ENCODE data around the gene LDAF1.
"Not testable (repeated sequence)": the region's sequence is repeated elsewhere in the genome, so short reads cannot be mapped to it uniquely, and the experiment has no call there.

Gene LDAF1

GRCh38 chr16:21195330-21195729 lies 36.9 kb downstream of the LDAF1 start:
- DNase-seq (ENCODE audit: low read depth in 3 of 3) = not testable (repeated sequence)

GRCh38 chr16:21197112-21197511 lies 38.6 kb downstream of the LDAF1 start:
- no peak for DNase-seq (ENCODE audit: low read depth in 3 of 3)

GRCh38 chr16:21197621-21198020 lies 39.1 kb downstream of the LDAF1 start:
- no peak for DNase-seq (ENCODE audit: low read depth in 3 of 3)

GRCh38 chr16:21199607-21200218 lies 41.2 kb downstream of the LDAF1 start:
- no peak for DNase-seq (ENCODE audit: low read depth in 3 of 3)

- no peak for DNase-seq (ENCODE audit: low read depth in 3 of 3)
Measured at GRCh38 chr16:21203155-21203797, 44.8 kb downstream of the LDAF1 start.

- DNase-seq (ENCODE audit: low read depth in 3 of 3) = no peak
Measured at GRCh38 chr16:21205303-21205702, 46.8 kb downstream of the LDAF1 start.

GRCh38 chr16:21206550-21206949 lies 48.1 kb downstream of the LDAF1 start:
- DNase-seq (ENCODE audit: low read depth in 3 of 3) = no peak

GRCh38 chr16:21208446-21209230 lies 50.2 kb downstream of the LDAF1 start:
- DNase-seq (ENCODE audit: low read depth in 3 of 3) = no peak

- DNase-seq (ENCODE audit: low read depth in 3 of 3) = no peak
Measured at GRCh38 chr16:21211486-21211885, 53.0 kb downstream of the LDAF1 start, which contains the start of gene ZP2. Gene ZP2, minus strand, starts transcription at chr16:21211574. Its CDS starts 27 bp downstream, at chr16:21211547.

GRCh38 chr16:21214086-21214485 lies 55.6 kb downstream of the LDAF1 start:
- no peak for DNase-seq (ENCODE audit: low read depth in 3 of 3)

- no peak for DNase-seq (ENCODE audit: low read depth in 3 of 3)
Measured at GRCh38 chr16:21217121-21217520, 58.6 kb downstream of the LDAF1 start.

- DNase-seq (ENCODE audit: low read depth in 3 of 3) = no peak
Measured at GRCh38 chr16:21218153-21218552, 59.7 kb downstream of the LDAF1 start.

- DNase-seq (ENCODE audit: low read depth in 3 of 3) = no peak
Measured at GRCh38 chr16:21219551-21219950, 61.1 kb downstream of the LDAF1 start.

GRCh38 chr16:21222495-21223337 lies 64.2 kb downstream of the LDAF1 start:
- DNase-seq (ENCODE audit: low read depth in 3 of 3) = no peak

GRCh38 chr16:21223787-21224186 lies 65.3 kb downstream of the LDAF1 start:
- no peak for DNase-seq (ENCODE audit: low read depth in 3 of 3)

- DNase-seq (ENCODE audit: low read depth in 3 of 3) = no peak
Measured at GRCh38 chr16:21224800-21225199, 66.3 kb downstream of the LDAF1 start.

GRCh38 chr16:21226749-21227148 lies 68.3 kb downstream of the LDAF1 start:
- no peak for DNase-seq (ENCODE audit: low read depth in 3 of 3)

GRCh38 chr16:21227866-21228265 lies 69.4 kb downstream of the LDAF1 start:
- no peak for DNase-seq (ENCODE audit: low read depth in 3 of 3)

GRCh38 chr16:21228361-21228872 lies 69.9 kb downstream of the LDAF1 start:
- DNase-seq (ENCODE audit: low read depth in 3 of 3) = no peak

Data from stimulated activated CD4-positive, alpha-beta T cell treated with anti-CD3 and anti-CD28 coated beads, TNF-alpha, amount 100 ng/mL, for 48 hours (primary cell).